H9 (cell line): ENCODE measurements around the gene MCM3AP. TPM values are rescaled to one million over a fixed set of nuclear protein-coding genes. Genes with fewer than 3 reads are reported as not detected.

Experiments used
- DNase-seq: peaks from one replicate; pipeline ENCODE4 v3.0.0-alpha.2; 2017
- H2AFZ ChIP-seq: one replicate; pipeline ENCODE4 v1.6.1; 2013; ENCODE audit warnings: mild to moderate bottlenecking, low read length, control low read depth, moderate library complexity
- H2AK5ac ChIP-seq: 2 replicates; pipeline ENCODE4 v1.6.1; 2013; ENCODE audit warnings: low read length, control low read depth, mixed read lengths; ENCODE audit not compliant: insufficient read length
- H2BK120ac ChIP-seq: one replicate; pipeline ENCODE4 v1.6.1; 2013; ENCODE audit warnings: low read depth, mild to moderate bottlenecking, low read length, control low read depth, inconsistent platforms; ENCODE audit not compliant: poor library complexity, severe bottlenecking
- H2BK12ac ChIP-seq: 2 replicates; pipeline ENCODE4 v1.6.1; 2013; ENCODE audit warnings: low read length, control low read depth, mixed read lengths, low read depth; ENCODE audit not compliant: insufficient read length
- H2BK15ac ChIP-seq: 2 replicates; pipeline ENCODE4 v1.6.1; 2013; ENCODE audit warnings: low read depth, low read length, control low read depth
- H2BK20ac ChIP-seq: one replicate; pipeline ENCODE4 v1.6.1; 2013; ENCODE audit warnings: low read depth, mild to moderate bottlenecking, low read length, control low read depth, inconsistent platforms; ENCODE audit not compliant: poor library complexity, severe bottlenecking
- H2BK5ac ChIP-seq: 2 replicates; pipeline ENCODE4 v1.6.1; 2013; ENCODE audit warnings: low read length, control low read depth, mixed read lengths; ENCODE audit not compliant: insufficient read length
- H3K14ac ChIP-seq: 2 replicates; pipeline ENCODE4 v1.6.1; 2013; ENCODE audit warnings: low read length, control low read depth; ENCODE audit not compliant: insufficient read depth
- H3K18ac ChIP-seq: 2 replicates; pipeline ENCODE4 v1.6.1; 2013; ENCODE audit warnings: low read depth, mild to moderate bottlenecking, mixed read lengths, low read length, control low read depth; ENCODE audit not compliant: insufficient read length
- H3K23ac ChIP-seq: 2 replicates; pipeline ENCODE4 v1.6.1; 2013; ENCODE audit warnings: low read length, control low read depth, mixed read lengths, low read depth; ENCODE audit not compliant: insufficient read length
- H3K23me2 ChIP-seq: 2 replicates; pipeline ENCODE4 v1.6.1; 2013; ENCODE audit warnings: low read depth, mild to moderate bottlenecking, mixed read lengths, low read length, control low read depth; ENCODE audit not compliant: insufficient read length, poor library complexity, severe bottlenecking
- H3K27ac ChIP-seq: 2 replicates; pipeline ENCODE4 v1.5.1; 2013; ENCODE audit warnings: low read length, control low read depth, mixed read lengths, low read depth; ENCODE audit not compliant: insufficient read length
- H3K27me3 ChIP-seq: 2 replicates; pipeline ENCODE4 v1.6.1; 2013; ENCODE audit warnings: low read length, control low read depth, inconsistent platforms; ENCODE audit not compliant: insufficient read depth
- H3K4ac ChIP-seq: 2 replicates; pipeline ENCODE4 v1.6.1; 2013; ENCODE audit warnings: low read depth, mild to moderate bottlenecking, control low read depth, inconsistent platforms, low read length, moderate library complexity
- H3K4me1 ChIP-seq: 2 replicates; pipeline ENCODE4 v1.6.1; 2013; ENCODE audit warnings: low read length, control low read depth, inconsistent platforms; ENCODE audit not compliant: insufficient read depth
- H3K4me2 ChIP-seq: 2 replicates; pipeline ENCODE4 v1.6.1; 2013; ENCODE audit warnings: low read length, control low read depth, mixed read lengths; ENCODE audit not compliant: insufficient read length, insufficient read depth
- H3K56ac ChIP-seq: 2 replicates; pipeline ENCODE4 v1.6.1; 2013; ENCODE audit warnings: low read depth, mild to moderate bottlenecking, mixed read lengths, low read length, control low read depth; ENCODE audit not compliant: insufficient read length
- H3K79me1 ChIP-seq: 2 replicates; pipeline ENCODE4 v1.6.1; 2013; ENCODE audit warnings: low read depth, mild to moderate bottlenecking, moderate library complexity, low read length, control low read depth, inconsistent platforms; ENCODE audit not compliant: insufficient read depth, poor library complexity, severe bottlenecking
- H3K79me2 ChIP-seq: 2 replicates; pipeline ENCODE4 v1.6.1; 2013; ENCODE audit warnings: low read length, control low read depth, inconsistent platforms; ENCODE audit not compliant: insufficient read depth
- H3K9ac ChIP-seq: 2 replicates; pipeline ENCODE4 v1.6.1; 2013; ENCODE audit warnings: low read length, control low read depth, mixed read lengths; ENCODE audit not compliant: insufficient read length; ENCODE audit errors: extremely low read depth
- H3K9me3 ChIP-seq: one replicate; pipeline ENCODE4 v1.6.1; 2013; ENCODE audit warnings: low read depth, low read length, inconsistent platforms; ENCODE audit not compliant: control insufficient read depth
- H3T11ph ChIP-seq: one replicate; pipeline ENCODE4 v1.6.1; 2013; ENCODE audit warnings: mild to moderate bottlenecking, low read length, control low read depth, inconsistent platforms
- H4K20me1 ChIP-seq: one replicate; pipeline ENCODE4 v1.6.1; 2013; ENCODE audit not compliant: control insufficient read depth, insufficient read length, insufficient read depth
- H4K5ac ChIP-seq: 2 replicates; pipeline ENCODE4 v1.6.1; 2013; ENCODE audit warnings: low read depth, mild to moderate bottlenecking, mixed read lengths, low read length, control low read depth; ENCODE audit not compliant: insufficient read length
- H4K8ac ChIP-seq: replicated peaks from 2 replicates; pipeline ENCODE4 v1.6.1; 2013; ENCODE audit warnings: low read length, control low read depth, mixed read lengths, low read depth; ENCODE audit not compliant: insufficient read length
- H4K91ac ChIP-seq: 2 replicates; pipeline ENCODE4 v1.6.1; 2013; ENCODE audit warnings: low read depth, mild to moderate bottlenecking, moderate library complexity, mixed read lengths, low read length, control low read depth; ENCODE audit not compliant: insufficient read length
- H3K27ac Mint-ChIP-seq, 3 experiments: 2 replicates in 2 of 3; 3 replicates in 1 of 3; pipeline ENCODE4 v1.8.0; 2020 to 2021; ENCODE audit warnings: mixed read lengths in 3 of 3, mild to moderate bottlenecking in 1 of 3, moderate library complexity in 1 of 3
- H3K27me3 Mint-ChIP-seq: 2 replicates; pipeline ENCODE4 v1.8.0; 2021; ENCODE audit warnings: low read depth, mild to moderate bottlenecking, moderate library complexity, mixed read lengths
- H3K36me3 Mint-ChIP-seq, 3 experiments: 2 replicates in 2 of 3; 3 replicates in 1 of 3; pipeline ENCODE4 v1.8.0; 2020 to 2021; ENCODE audit warnings: low read depth in 3 of 3, mixed read lengths in 3 of 3; ENCODE audit not compliant: insufficient read depth in 1 of 3
- H3K4me1 Mint-ChIP-seq, 2 experiments: 2 replicates each; pipeline ENCODE4 v1.8.0; 2020; ENCODE audit warnings: mixed read lengths in 2 of 2
- H3K4me3 Mint-ChIP-seq, 2 experiments: 2 replicates in 1 of 2; 3 replicates in 1 of 2; pipeline ENCODE4 v1.8.0; 2020 to 2021; ENCODE audit warnings: mild to moderate bottlenecking in 2 of 2, mixed read lengths in 2 of 2, moderate library complexity in 1 of 2
- H3K9me3 Mint-ChIP-seq, 2 experiments: 2 replicates in 1 of 2; 3 replicates in 1 of 2; pipeline ENCODE4 v1.8.0; 2020; ENCODE audit warnings: mild to moderate bottlenecking in 2 of 2, mixed read lengths in 2 of 2, moderate library complexity in 1 of 2
- WGBS: extraction: QIAGEN DNeasy Blood & Tissue Kit; methylation state at CpG from one replicate; pipeline ENCODE4 v1.1.7; 2013; ENCODE audit warnings: missing lambda C conversion rate, low lambda C conversion rate, mixed read lengths; ENCODE audit not compliant: insufficient read length; ENCODE audit errors: extremely low coverage; 5-methylcytosine and 5-hydroxymethylcytosine counted together
- total RNA-seq: library from RNA; stranded (reverse); gene quantifications from 2 replicates; pipeline ENCODE4 v1.2.1, GENCODE V29; 2021
- TF ChIP-seq, protein P1 (sequence below): fragments of 200-600 bp; sonication (generic); conservative IDR thresholded peaks from 3 replicates; pipeline ENCODE4 v1.8.0; 2021; ENCODE audit warnings: antibody characterized with exemption, mild to moderate bottlenecking

Gene MCM3AP
- total RNA-seq, 1 experiment from 2014 or later = 124 TPM

- Histone ChIP-seq H3K4me1 (no peaks in the 10 kb centered on the region), H3K27ac (no peak overlapping the region), H3K56ac (no peak overlapping the region), H3K18ac (no peak overlapping the region), H3K23ac (no peak overlapping the region), H4K5ac (no peak overlapping the region), H2AK5ac (no peak overlapping the region), H2BK5ac (no peak overlapping the region), H3K4ac (no peak overlapping the region), H3K9ac (no peak overlapping the region), H2BK120ac (no peak overlapping the region), H3T11ph (no peak overlapping the region), H4K8ac (no peak overlapping the region), H3K27me3 (no peaks in the 10 kb centered on the region), H4K91ac (no peak overlapping the region), H3K14ac (no peak overlapping the region), H3K79me1 (no peaks in the 10 kb centered on the region), H2BK12ac (no peak overlapping the region), H2BK20ac (no peak overlapping the region), H2AFZ (no peak overlapping the region), H3K9me3 (no peaks in the 10 kb centered on the region), H3K4me2 (no peak overlapping the region), H4K20me1 (no peaks in the 10 kb centered on the region), H2BK15ac (no peak overlapping the region), H3K79me2 (no peaks in the 10 kb centered on the region), H3K23me2 (no peaks in the 10 kb centered on the region)
- Mint-ChIP-seq H3K27ac (no peak overlapping the region), H3K9me3 (no peaks in the 10 kb centered on the region), H3K4me3 (no peak overlapping the region), H3K36me3 (peaks cover 53 to 93% (median 78%) of the 10 kb centered on the region in 3 experiments; a peak in 6 of 7 replicates), H3K27me3 (no peaks in the 10 kb centered on the region), H3K4me1 (no peaks in the 10 kb centered on the region)
- WGBS = no CpG with 5 or more reads among the region's 11 CpGs
- TF ChIP-seq, protein P1, sequence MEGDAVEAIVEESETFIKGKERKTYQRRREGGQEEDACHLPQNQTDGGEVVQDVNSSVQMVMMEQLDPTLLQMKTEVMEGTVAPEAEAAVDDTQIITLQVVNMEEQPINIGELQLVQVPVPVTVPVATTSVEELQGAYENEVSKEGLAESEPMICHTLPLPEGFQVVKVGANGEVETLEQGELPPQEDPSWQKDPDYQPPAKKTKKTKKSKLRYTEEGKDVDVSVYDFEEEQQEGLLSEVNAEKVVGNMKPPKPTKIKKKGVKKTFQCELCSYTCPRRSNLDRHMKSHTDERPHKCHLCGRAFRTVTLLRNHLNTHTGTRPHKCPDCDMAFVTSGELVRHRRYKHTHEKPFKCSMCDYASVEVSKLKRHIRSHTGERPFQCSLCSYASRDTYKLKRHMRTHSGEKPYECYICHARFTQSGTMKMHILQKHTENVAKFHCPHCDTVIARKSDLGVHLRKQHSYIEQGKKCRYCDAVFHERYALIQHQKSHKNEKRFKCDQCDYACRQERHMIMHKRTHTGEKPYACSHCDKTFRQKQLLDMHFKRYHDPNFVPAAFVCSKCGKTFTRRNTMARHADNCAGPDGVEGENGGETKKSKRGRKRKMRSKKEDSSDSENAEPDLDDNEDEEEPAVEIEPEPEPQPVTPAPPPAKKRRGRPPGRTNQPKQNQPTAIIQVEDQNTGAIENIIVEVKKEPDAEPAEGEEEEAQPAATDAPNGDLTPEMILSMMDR = no peak
- no peak for DNase-seq
These were observed 30.2 kb downstream of the MCM3AP start for GRCh38 chr21:46255166-46255565.
